H1 (cell line): ENCODE measurements around the gene PFDN1. TPM values are rescaled to one million over a fixed set of nuclear protein-coding genes. Genes with fewer than 3 reads are reported as not detected.

Source experiments
- BRCA1 ChIP-seq: IDR thresholded peaks from 2 replicates; pipeline ENCODE4 v1.6.1; 2012; ENCODE audit warnings: low read depth, low read length, improper control_type of control experiment
- GABPA ChIP-seq: IDR thresholded peaks from 2 replicates; pipeline ENCODE4 v1.6.1; 2011; ENCODE audit warnings: mild to moderate bottlenecking, low read length, moderate library complexity, borderline replicate concordance; ENCODE audit not compliant: insufficient read depth
- HDAC2 ChIP-seq, 2 experiments: fragments of 300-600 bp in 1 of 2; sonication (generic) in 1 of 2; IDR thresholded peaks; 2 replicates each; pipeline ENCODE4 v1.6.1; 2011 to 2012; ENCODE audit warnings: low read depth in 2 of 2, low read length in 2 of 2, mild to moderate bottlenecking in 2 of 2, moderate library complexity in 2 of 2, borderline replicate concordance in 1 of 2, inconsistent platforms in 1 of 2
- HDAC6 ChIP-seq: IDR thresholded peaks from one replicate; pipeline ENCODE4 v1.7.1; 2012; ENCODE audit warnings: low read depth, mild to moderate bottlenecking, inconsistent platforms, low read length, moderate library complexity
- KDM4A ChIP-seq: IDR thresholded peaks from one replicate; pipeline ENCODE4 v1.7.1; 2012; ENCODE audit warnings: low read depth, mild to moderate bottlenecking, moderate library complexity, low read length, inconsistent platforms; ENCODE audit not compliant: severe bottlenecking
- NANOG ChIP-seq: IDR thresholded peaks from 2 replicates; pipeline ENCODE4 v1.6.1; 2011; ENCODE audit warnings: low read length, low read depth, mild to moderate bottlenecking, inconsistent platforms; ENCODE audit not compliant: insufficient read depth, poor library complexity, severe bottlenecking
- polyA plus RNA-seq, 7 experiments: library from polyadenylated mRNA; depleted of rRNA in 3 of 7; stranded (reverse) in 5 of 7; unstranded in 2 of 7; fragments of >200 nt in 5 of 7; fragments of 200-250 nt in 2 of 7; gene quantifications; 1 replicate in 5 of 7; 2 replicates in 1 of 7; 4 replicates in 1 of 7; pipeline versions ENCODE4 v1.2.1 to v1.2.3, GENCODE V29; 2011 to 2013; ENCODE audit warnings: missing spikeins in 2 of 7, mixed read lengths in 2 of 7
- total RNA-seq: library from RNA; stranded (reverse); fragmentation: NEBNext Ultra II Directional; extraction: Animal tissue kit (Norgen Biotek cat#: 25700); gene quantifications from 2 replicates; pipeline ENCODE4 v1.2.1, GENCODE V29; 2021
- TF ChIP-seq, protein P1 (sequence below): IDR thresholded peaks from 2 replicates; pipeline ENCODE4 v1.6.1; 2012; ENCODE audit warnings: inconsistent platforms
- TF ChIP-seq, protein P2 (sequence below): IDR thresholded peaks from 2 replicates; pipeline ENCODE4 v1.6.1; 2012; ENCODE audit warnings: low read length, inconsistent platforms

PFDN1 gene
- total and polyA plus RNA-seq, 2 of the 8 experiments (the other 6 are each of a cell fraction or from before 2014, with no cell fraction given): 53.0 to 89.6 TPM

DNA sequence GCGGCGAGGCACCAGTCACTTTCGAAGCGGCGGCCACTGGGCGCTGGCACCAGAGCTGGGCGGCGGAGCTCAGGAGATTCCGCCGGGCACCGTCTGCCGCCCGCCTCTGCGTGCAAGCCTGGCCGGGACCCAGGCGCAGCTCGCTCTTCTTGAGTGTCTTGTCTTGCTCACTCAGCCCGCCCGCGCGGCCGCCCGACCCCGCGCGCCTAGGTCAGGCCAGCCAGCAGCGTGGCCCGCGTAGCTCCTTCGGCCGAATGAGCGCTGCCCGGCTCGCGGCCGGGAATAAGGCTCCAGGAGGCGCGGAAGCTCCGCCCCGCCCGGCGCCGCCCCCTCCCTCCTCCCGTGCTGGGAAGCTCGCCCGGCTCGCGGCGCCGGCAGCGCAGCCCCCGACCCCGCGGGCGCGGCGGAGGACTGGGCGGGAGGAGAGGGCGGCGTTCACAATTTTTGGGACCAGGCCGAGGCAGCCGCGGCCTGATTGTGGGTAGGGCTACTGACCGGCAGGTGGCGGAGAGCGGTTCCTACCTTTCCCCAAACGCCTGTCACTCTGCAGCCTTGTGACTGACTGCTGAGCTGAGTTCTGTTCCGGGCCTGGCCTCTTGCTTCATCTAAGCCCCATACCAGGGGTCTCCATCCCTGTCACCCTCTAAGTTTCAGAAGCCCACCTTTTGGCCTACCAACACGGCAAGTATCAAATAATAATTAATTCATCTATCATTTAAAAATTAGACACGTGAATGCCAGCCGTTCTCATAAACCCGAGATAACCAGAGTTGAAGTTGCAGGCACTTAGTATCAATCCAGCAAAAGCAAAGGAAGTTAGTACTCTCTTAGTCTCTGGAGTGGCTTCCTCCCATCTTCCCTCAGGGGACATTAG is 43.7 kb upstream of the PFDN1 start, which contains the start of gene HBEGF (continued):
- TF ChIP-seq, protein P1, sequence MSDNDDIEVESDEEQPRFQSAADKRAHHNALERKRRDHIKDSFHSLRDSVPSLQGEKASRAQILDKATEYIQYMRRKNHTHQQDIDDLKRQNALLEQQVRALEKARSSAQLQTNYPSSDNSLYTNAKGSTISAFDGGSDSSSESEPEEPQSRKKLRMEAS: peak; percentile 60
- TF ChIP-seq HDAC6: no peak
- TF ChIP-seq BRCA1: no peak
- no peak for TF ChIP-seq GABPA
- peak; percentile 2 for TF ChIP-seq NANOG
- TF ChIP-seq HDAC2 (IDR thresholded peaks at IDR 0.05; ENCODE audit: borderline replicate concordance in 1 of 2, low read depth in 2 of 2, low read length in 2 of 2): no peak
- TF ChIP-seq, protein P2, sequence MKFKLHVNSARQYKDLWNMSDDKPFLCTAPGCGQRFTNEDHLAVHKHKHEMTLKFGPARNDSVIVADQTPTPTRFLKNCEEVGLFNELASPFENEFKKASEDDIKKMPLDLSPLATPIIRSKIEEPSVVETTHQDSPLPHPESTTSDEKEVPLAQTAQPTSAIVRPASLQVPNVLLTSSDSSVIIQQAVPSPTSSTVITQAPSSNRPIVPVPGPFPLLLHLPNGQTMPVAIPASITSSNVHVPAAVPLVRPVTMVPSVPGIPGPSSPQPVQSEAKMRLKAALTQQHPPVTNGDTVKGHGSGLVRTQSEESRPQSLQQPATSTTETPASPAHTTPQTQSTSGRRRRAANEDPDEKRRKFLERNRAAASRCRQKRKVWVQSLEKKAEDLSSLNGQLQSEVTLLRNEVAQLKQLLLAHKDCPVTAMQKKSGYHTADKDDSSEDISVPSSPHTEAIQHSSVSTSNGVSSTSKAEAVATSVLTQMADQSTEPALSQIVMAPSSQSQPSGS: no peak
- TF ChIP-seq KDM4A: peak; percentile 69
